GM12878 (cell line): ENCODE data around the gene JUN. TPM values are rescaled to one million over a fixed set of nuclear protein-coding genes. Genes with fewer than 3 reads are reported as not detected.

Experiments
- CREM ChIP-seq: IDR thresholded peaks from 2 replicates; pipeline ENCODE4 v1.6.1; 2014; ENCODE audit warnings: antibody characterized with exemption, low read depth
- EGR1 ChIP-seq, 2 experiments: IDR thresholded peaks; 1 replicate in 1 of 2; 2 replicates in 1 of 2; pipeline ENCODE4 v1.6.1; 2011 to 2012; ENCODE audit warnings: low read depth in 2 of 2, low read length in 2 of 2, borderline replicate concordance in 1 of 2, mild to moderate bottlenecking in 1 of 2, moderate library complexity in 1 of 2
- FOXK2 ChIP-seq: fragments of 450-650 bp; IDR thresholded peaks from 2 replicates; pipeline ENCODE4 v1.6.1; 2017; ENCODE audit warnings: mild to moderate bottlenecking, moderate library complexity
- IKZF1 ChIP-seq: fragments of 450-650 bp; conservative IDR thresholded peaks from 2 replicates; pipeline ENCODE4 v1.6.1; 2017; ENCODE audit warnings: antibody characterized with exemption, mild to moderate bottlenecking
- IRF4 ChIP-seq: IDR thresholded peaks from 2 replicates; pipeline ENCODE4 v1.6.1; 2011; ENCODE audit warnings: low read depth, low read length
- MXI1 ChIP-seq: fragments of 150-350 bp; IDR thresholded peaks from 2 replicates; pipeline ENCODE4 v1.6.1; 2011; ENCODE audit warnings: low read depth, mild to moderate bottlenecking, inconsistent platforms, low read length, improper control_type of control experiment
- NBN ChIP-seq: fragments of 450-650 bp; IDR thresholded peaks from 2 replicates; pipeline ENCODE4 v1.6.1; 2016
- POLR2AphosphoS2 ChIP-seq: IDR thresholded peaks from 2 replicates; pipeline ENCODE4 v1.6.1; 2011; ENCODE audit warnings: low read depth, mild to moderate bottlenecking, low read length, improper control_type of control experiment, moderate library complexity
- SREBF2 ChIP-seq: IDR thresholded peaks from 2 replicates; pipeline ENCODE4 v1.6.1; 2012; ENCODE audit warnings: mild to moderate bottlenecking, low read length
- STAT1 ChIP-seq: fragments of 450-650 bp; conservative IDR thresholded peaks from 2 replicates; pipeline ENCODE4 v1.6.1; 2014; ENCODE audit warnings: antibody characterized with exemption, mild to moderate bottlenecking
- ZNF274 ChIP-seq: IDR thresholded peaks from one replicate; pipeline ENCODE4 v1.8.0; 2011; ENCODE audit not compliant: insufficient read length, insufficient read depth
- ZNF622 ChIP-seq: fragments of 450-650 bp; IDR thresholded peaks from 2 replicates; pipeline ENCODE4 v1.6.1; 2017; ENCODE audit warnings: mild to moderate bottlenecking, inconsistent platforms
- polyA plus RNA-seq, 11 experiments: library from polyadenylated mRNA; depleted of rRNA in 4 of 11; unstranded in 6 of 11; stranded (reverse) in 5 of 11; fragments of >200 nt; fragmentation: Nextera tagmentation in 4 of 11; fragmentation: Illumina TruSeq in 1 of 11; extraction: Ambion mirVana in 4 of 11; extraction: Trizol in 1 of 11; gene quantifications; 1 replicate in 1 of 11; 2 replicates in 10 of 11; pipeline versions ENCODE4 v1.2.1 to v1.2.3, GENCODE V29; 2011 to 2016; ENCODE audit warnings: inconsistent platforms in 2 of 11, missing spikeins in 2 of 11, low read depth in 1 of 11
- total RNA-seq, 4 experiments: library from RNA; depleted of rRNA in 3 of 4; stranded (reverse); fragments of >200 nt in 3 of 4; fragmentation: Illumina TruSeq in 1 of 4; extraction: Trizol in 1 of 4; gene quantifications; 2 replicates each; pipeline versions ENCODE4 v1.2.1 to v1.2.3, GENCODE V29; 2013 to 2021
- TF ChIP-seq, protein P1 (sequence below), 3 experiments: IDR thresholded peaks in 2 of 3; conservative IDR thresholded peaks in 1 of 3; 2 replicates each; pipeline ENCODE4 v1.5.1; 2011; ENCODE audit warnings: low read depth in 3 of 3, low read length in 3 of 3, mild to moderate bottlenecking in 3 of 3, control low read depth in 2 of 3, moderate library complexity in 2 of 3, inconsistent platforms in 1 of 3, mixed read lengths in 1 of 3; ENCODE audit not compliant: control insufficient read depth in 2 of 3, insufficient read depth in 1 of 3; ENCODE audit errors: extremely low read depth in 1 of 3
- TF ChIP-seq, protein P2 (sequence below): fragments of 450-650 bp; IDR thresholded peaks from 2 replicates; pipeline ENCODE4 v1.6.1; 2017; ENCODE audit warnings: mild to moderate bottlenecking, low read depth, inconsistent platforms; ENCODE audit not compliant: poor library complexity, severe bottlenecking
- TF ChIP-seq, protein P3 (sequence below): fragments of 450-650 bp; IDR thresholded peaks from 2 replicates; pipeline ENCODE4 v1.6.1; 2016; ENCODE audit warnings: mild to moderate bottlenecking

JUN gene
- total and polyA plus RNA-seq, 10 of the 15 experiments (the other 5 are each of a cell fraction or from before 2014, with no cell fraction given) = 0.18 to 8.4 (median 2.8) TPM

DNA sequence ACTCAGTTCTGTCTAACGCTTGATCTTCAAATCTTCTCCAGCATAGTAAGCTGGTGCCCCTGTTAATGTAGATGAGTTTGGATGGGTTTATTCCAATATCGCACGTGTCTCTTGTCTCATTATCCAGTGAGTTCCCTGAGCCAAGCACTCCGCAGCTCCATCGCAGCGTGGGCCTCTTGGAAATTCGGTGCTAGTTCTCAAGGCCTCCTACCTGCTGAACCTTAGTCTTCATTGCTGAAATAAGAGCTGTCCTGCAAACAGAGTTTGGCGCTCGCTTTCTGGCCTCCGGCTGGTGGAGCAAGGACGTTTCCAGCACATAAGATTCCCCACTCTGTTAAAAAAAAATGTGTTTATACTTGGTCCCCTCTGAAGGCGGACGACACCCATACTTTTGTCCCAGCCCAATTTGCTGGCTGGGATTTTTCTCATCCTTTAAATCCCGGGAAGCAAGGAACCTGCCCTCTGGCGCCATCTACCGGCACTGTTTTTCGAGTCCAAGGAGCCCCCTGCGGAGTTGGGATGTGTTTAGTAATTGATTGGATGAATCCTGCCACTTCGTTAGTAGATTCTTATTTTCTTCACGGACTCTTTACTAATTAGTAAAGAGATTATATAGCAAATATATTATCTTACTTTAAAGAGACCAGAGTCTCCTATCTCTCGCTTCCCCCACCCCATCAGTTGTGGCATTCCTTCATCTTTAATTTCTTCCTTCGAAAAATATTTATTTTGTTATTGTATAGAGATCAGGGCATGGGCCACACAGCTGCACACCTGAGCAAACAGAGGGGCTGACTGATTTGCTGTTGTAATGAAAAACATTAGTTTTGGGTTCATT lies 14.7 kb downstream of the JUN start (continued):
- TF ChIP-seq EGR1 (IDR thresholded peaks at IDR 0.05; ENCODE audit: borderline replicate concordance in 1 of 2, low read depth in 2 of 2, low read length in 2 of 2) (no peak), ZNF622 (no peak), IRF4 (no peak), FOXK2 (no peak), ZNF274 (no peak), POLR2AphosphoS2 (no peak), IKZF1 (0 out of 2 replicates have a peak, but pooled peaks have one; percentile 29), STAT1 (no peak), NBN (no peak), SREBF2 (no peak), CREM (no peak), MXI1 (no peak)
- TF ChIP-seq, protein P1, sequence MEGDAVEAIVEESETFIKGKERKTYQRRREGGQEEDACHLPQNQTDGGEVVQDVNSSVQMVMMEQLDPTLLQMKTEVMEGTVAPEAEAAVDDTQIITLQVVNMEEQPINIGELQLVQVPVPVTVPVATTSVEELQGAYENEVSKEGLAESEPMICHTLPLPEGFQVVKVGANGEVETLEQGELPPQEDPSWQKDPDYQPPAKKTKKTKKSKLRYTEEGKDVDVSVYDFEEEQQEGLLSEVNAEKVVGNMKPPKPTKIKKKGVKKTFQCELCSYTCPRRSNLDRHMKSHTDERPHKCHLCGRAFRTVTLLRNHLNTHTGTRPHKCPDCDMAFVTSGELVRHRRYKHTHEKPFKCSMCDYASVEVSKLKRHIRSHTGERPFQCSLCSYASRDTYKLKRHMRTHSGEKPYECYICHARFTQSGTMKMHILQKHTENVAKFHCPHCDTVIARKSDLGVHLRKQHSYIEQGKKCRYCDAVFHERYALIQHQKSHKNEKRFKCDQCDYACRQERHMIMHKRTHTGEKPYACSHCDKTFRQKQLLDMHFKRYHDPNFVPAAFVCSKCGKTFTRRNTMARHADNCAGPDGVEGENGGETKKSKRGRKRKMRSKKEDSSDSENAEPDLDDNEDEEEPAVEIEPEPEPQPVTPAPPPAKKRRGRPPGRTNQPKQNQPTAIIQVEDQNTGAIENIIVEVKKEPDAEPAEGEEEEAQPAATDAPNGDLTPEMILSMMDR (IDR thresholded peaks at IDR 0.05 in 2 of 3, conservative IDR thresholded peaks at IDR 0.05 in 1 of 3; ENCODE audit: control insufficient read depth in 2 of 3, extremely low read depth in 1 of 3, insufficient read depth in 1 of 3, low read depth in 3 of 3, low read length in 3 of 3) = peak; percentile 52 to 72 (median 64)
- TF ChIP-seq, protein P2, sequence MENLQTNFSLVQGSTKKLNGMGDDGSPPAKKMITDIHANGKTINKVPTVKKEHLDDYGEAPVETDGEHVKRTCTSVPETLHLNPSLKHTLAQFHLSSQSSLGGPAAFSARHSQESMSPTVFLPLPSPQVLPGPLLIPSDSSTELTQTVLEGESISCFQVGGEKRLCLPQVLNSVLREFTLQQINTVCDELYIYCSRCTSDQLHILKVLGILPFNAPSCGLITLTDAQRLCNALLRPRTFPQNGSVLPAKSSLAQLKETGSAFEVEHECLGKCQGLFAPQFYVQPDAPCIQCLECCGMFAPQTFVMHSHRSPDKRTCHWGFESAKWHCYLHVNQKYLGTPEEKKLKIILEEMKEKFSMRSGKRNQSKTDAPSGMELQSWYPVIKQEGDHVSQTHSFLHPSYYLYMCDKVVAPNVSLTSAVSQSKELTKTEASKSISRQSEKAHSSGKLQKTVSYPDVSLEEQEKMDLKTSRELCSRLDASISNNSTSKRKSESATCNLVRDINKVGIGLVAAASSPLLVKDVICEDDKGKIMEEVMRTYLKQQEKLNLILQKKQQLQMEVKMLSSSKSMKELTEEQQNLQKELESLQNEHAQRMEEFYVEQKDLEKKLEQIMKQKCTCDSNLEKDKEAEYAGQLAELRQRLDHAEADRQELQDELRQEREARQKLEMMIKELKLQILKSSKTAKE = no peak
- TF ChIP-seq, protein P3, sequence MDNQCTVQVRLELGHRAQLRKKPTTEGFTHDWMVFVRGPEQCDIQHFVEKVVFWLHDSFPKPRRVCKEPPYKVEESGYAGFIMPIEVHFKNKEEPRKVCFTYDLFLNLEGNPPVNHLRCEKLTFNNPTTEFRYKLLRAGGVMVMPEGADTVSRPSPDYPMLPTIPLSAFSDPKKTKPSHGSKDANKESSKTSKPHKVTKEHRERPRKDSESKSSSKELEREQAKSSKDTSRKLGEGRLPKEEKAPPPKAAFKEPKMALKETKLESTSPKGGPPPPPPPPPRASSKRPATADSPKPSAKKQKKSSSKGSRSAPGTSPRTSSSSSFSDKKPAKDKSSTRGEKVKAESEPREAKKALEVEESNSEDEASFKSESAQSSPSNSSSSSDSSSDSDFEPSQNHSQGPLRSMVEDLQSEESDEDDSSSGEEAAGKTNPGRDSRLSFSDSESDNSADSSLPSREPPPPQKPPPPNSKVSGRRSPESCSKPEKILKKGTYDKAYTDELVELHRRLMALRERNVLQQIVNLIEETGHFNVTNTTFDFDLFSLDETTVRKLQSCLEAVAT = no peak
- TF ChIP-seq, all 136 proteins: peak for 4
